Neural progenitor cell (in vitro differentiated cells): Measurements from ENCODE around the gene SAMD11. TPM values are rescaled to one million over a fixed set of nuclear protein-coding genes. Genes with fewer than 3 reads are reported as not detected.

ENCODE experiments used
- DNase-seq: peaks from one replicate; pipeline ENCODE4 v3.0.0-alpha.2; 2016; ENCODE audit warnings: low spot score
- H2AFZ ChIP-seq: fragments of 200-600 bp; sonication (generic); replicated peaks from 2 replicates; pipeline ENCODE4 v1.6.1; 2016; ENCODE audit warnings: antibody characterized with exemption
- H3F3A ChIP-seq: fragments of 200-600 bp; sonication (generic); 2 replicates; pipeline ENCODE4 v1.6.1; 2016; ENCODE audit warnings: antibody characterized with exemption, low read depth
- H3K27ac ChIP-seq: fragments of 200-600 bp; sonication (generic); 2 replicates; pipeline ENCODE4 v1.5.1; 2016; ENCODE audit warnings: mild to moderate bottlenecking
- H3K27me3 ChIP-seq: fragments of 200-600 bp; sonication (generic); 2 replicates; pipeline ENCODE4 v1.6.1; 2016; ENCODE audit warnings: mild to moderate bottlenecking, moderate library complexity
- H3K36me3 ChIP-seq: fragments of 200-600 bp; sonication (generic); 2 replicates; pipeline ENCODE4 v1.5.1; 2016
- H3K4me1 ChIP-seq: fragments of 200-600 bp; sonication (generic); 2 replicates; pipeline ENCODE4 v1.6.1; 2016; ENCODE audit warnings: mixed run types
- H3K4me2 ChIP-seq: fragments of 200-600 bp; sonication (generic); 2 replicates; pipeline ENCODE4 v1.6.1; 2016
- H3K4me3 ChIP-seq: fragments of 200-600 bp; sonication (generic); 2 replicates; pipeline ENCODE4 v1.5.1; 2016
- H3K79me2 ChIP-seq: fragments of 200-600 bp; sonication (generic); 2 replicates; pipeline ENCODE4 v1.6.1; 2016; ENCODE audit warnings: low read depth
- H3K9ac ChIP-seq: fragments of 200-600 bp; sonication (generic); 2 replicates; pipeline ENCODE4 v1.6.1; 2016
- H3K9me3 ChIP-seq: fragments of 200-600 bp; sonication (generic); 2 replicates; pipeline ENCODE4 v1.5.1; 2016; ENCODE audit warnings: low read depth
- H4K20me1 ChIP-seq: fragments of 200-600 bp; sonication (generic); 2 replicates; pipeline ENCODE4 v1.6.1; 2016; ENCODE audit warnings: low read depth
- H3K27ac Mint-ChIP-seq: 3 replicates; pipeline ENCODE4 v1.8.0; 2021; ENCODE audit warnings: mixed read lengths
- H3K27me3 Mint-ChIP-seq: 2 replicates; pipeline ENCODE4 v1.8.0; 2022; ENCODE audit warnings: low read depth, mild to moderate bottlenecking, inconsistent platforms, moderate library complexity, mixed read lengths; ENCODE audit not compliant: insufficient read depth
- H3K36me3 Mint-ChIP-seq: 3 replicates; pipeline ENCODE4 v1.8.0; 2021; ENCODE audit warnings: mixed read lengths
- H3K4me1 Mint-ChIP-seq: 3 replicates; pipeline ENCODE4 v1.8.0; 2021; ENCODE audit warnings: mixed read lengths
- H3K4me3 Mint-ChIP-seq: 3 replicates; pipeline ENCODE4 v1.8.0; 2021; ENCODE audit warnings: mild to moderate bottlenecking, moderate library complexity, mixed read lengths
- H3K9me3 Mint-ChIP-seq: 3 replicates; pipeline ENCODE4 v1.8.0; 2020; ENCODE audit warnings: mixed read lengths
- EZH2 ChIP-seq: fragments of 200-600 bp; sonication (generic); IDR thresholded peaks from 2 replicates; pipeline ENCODE4 v1.6.1; 2017; ENCODE audit warnings: antibody characterized with exemption, mild to moderate bottlenecking, moderate library complexity
- EZH2phosphoT487 ChIP-seq: fragments of 200-600 bp; sonication (generic); IDR thresholded peaks from 2 replicates; pipeline ENCODE4 v1.6.1; 2017; ENCODE audit warnings: antibody characterized with exemption
- total RNA-seq: library from RNA; depleted of rRNA; stranded (reverse); fragments of >200 nt; gene quantifications from 2 replicates; pipeline ENCODE4 v1.2.3, GENCODE V29; 2015; ENCODE audit warnings: low replicate concordance
- TF ChIP-seq, protein P1 (sequence below): fragments of 200-600 bp; sonication (generic); IDR thresholded peaks from 2 replicates; pipeline ENCODE4 v1.5.1; 2017; ENCODE audit warnings: antibody characterized with exemption, mild to moderate bottlenecking

Gene SAMD11
- total RNA-seq, 1 donor from 2014 or later: not detected

GRCh38 chr1:931380-932172 is 7.9 kb downstream of the SAMD11 start:
- no peak overlapping the region for H3K4me2 ChIP-seq
- Mint-ChIP-seq H3K9me3 (no peaks in the 10 kb centered on the region), H3K36me3 (no peaks in the 10 kb centered on the region), H3K4me1 (peaks cover 21% of the 10 kb centered on the region), H3K27me3 (peaks cover 51% of the 10 kb centered on the region), H3K27ac (no peak overlapping the region), H3K4me3 (peak overlapping the region; percentile 12)
- DNase-seq: no peak
- peaks cover 12% of the 10 kb centered on the region for H3K4me1 ChIP-seq
- peaks cover 9% of the 10 kb centered on the region for H3F3A ChIP-seq
- peaks cover 93% of the 10 kb centered on the region for H3K27me3 ChIP-seq
- H3K9me3 ChIP-seq: no peaks in the 10 kb centered on the region
- H4K20me1 ChIP-seq: peaks cover 55% of the 10 kb centered on the region
- no peaks in the 10 kb centered on the region for H3K79me2 ChIP-seq
- no peak overlapping the region for H2AFZ ChIP-seq
- H3K9ac ChIP-seq: no peak overlapping the region
- peak; percentile 30 for TF ChIP-seq EZH2
- TF ChIP-seq, protein P1, sequence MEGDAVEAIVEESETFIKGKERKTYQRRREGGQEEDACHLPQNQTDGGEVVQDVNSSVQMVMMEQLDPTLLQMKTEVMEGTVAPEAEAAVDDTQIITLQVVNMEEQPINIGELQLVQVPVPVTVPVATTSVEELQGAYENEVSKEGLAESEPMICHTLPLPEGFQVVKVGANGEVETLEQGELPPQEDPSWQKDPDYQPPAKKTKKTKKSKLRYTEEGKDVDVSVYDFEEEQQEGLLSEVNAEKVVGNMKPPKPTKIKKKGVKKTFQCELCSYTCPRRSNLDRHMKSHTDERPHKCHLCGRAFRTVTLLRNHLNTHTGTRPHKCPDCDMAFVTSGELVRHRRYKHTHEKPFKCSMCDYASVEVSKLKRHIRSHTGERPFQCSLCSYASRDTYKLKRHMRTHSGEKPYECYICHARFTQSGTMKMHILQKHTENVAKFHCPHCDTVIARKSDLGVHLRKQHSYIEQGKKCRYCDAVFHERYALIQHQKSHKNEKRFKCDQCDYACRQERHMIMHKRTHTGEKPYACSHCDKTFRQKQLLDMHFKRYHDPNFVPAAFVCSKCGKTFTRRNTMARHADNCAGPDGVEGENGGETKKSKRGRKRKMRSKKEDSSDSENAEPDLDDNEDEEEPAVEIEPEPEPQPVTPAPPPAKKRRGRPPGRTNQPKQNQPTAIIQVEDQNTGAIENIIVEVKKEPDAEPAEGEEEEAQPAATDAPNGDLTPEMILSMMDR: no peak
- no peaks in the 10 kb centered on the region for H3K36me3 ChIP-seq
- no peak overlapping the region for H3K27ac ChIP-seq
- no peak overlapping the region for H3K4me3 ChIP-seq

GRCh38 chr1:932173-932510 is 8.4 kb downstream of the SAMD11 start:
- no peak for DNase-seq
- peaks cover 93% of the 10 kb centered on the region for H3K27me3 ChIP-seq

DNA sequence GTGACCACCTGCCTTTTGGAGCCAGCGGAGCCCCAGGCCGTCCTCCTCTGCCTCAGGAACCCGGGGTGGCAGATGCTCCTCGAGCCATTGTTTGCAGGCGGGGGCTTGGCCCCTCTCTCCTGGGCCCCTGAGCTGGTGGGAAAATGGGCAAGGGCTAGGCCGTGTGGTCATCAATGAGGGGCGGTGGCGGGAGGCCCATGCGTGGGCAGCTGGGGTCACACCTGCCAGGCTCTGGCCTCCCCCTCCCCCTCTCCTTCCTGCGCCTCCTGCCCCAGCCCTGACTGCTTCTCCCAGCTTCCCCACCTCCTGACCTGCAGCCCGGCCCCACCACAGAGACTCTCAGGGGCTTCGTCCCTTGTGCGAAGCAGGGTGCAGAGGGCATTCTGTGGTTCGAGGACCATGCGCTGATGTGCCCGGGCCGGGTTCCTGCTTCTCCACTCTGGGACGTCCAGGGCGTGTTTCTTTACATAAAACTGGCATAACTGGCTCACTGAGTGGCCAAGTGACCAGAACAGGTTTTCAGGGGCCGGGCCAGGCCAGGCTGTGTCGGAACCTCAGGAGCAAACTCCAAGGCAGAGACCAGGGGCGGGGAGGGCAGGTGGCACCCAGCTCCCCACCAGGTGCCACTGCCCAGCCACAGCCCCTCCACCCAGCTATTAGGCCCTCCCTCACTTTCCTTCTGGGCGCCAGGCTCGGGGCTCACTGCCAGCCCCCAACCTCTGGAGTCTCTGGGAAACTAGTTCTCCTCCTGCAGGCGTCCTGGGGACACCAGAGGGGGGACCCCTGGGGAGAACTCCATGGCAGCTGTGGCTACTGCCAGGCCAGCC is 9.3 kb downstream of the SAMD11 start:
- TF ChIP-seq, protein P1: no peak
- TF ChIP-seq EZH2 (no peak), EZH2phosphoT487 (no peak)
- H3K4me1 Mint-ChIP-seq: peaks cover 25% of the 10 kb centered on the region
- peak overlapping the region; percentile 52 for H3K4me3 Mint-ChIP-seq
- DNase-seq: no peak
- no peak overlapping the region for H3K27ac Mint-ChIP-seq
- no peak overlapping the region for H3K9ac ChIP-seq
- peaks cover 9% of the 10 kb centered on the region for H3F3A ChIP-seq
- peaks cover 93% of the 10 kb centered on the region for H3K27me3 ChIP-seq
- no peaks in the 10 kb centered on the region for H3K36me3 Mint-ChIP-seq
- H3K9me3 ChIP-seq: no peaks in the 10 kb centered on the region
- no peaks in the 10 kb centered on the region for H3K79me2 ChIP-seq
- H3K27me3 Mint-ChIP-seq: peaks cover 43% of the 10 kb centered on the region
- H3K4me1 ChIP-seq: peaks cover 12% of the 10 kb centered on the region
- H3K4me2 ChIP-seq: no peak overlapping the region
- no peaks in the 10 kb centered on the region for H3K36me3 ChIP-seq
- no peak overlapping the region for H2AFZ ChIP-seq
- peaks cover 54% of the 10 kb centered on the region for H4K20me1 ChIP-seq
- H3K9me3 Mint-ChIP-seq: peaks cover 2% of the 10 kb centered on the region
- H3K27ac ChIP-seq: no peak overlapping the region
- H3K4me3 ChIP-seq: no peak overlapping the region

More at GRCh38 chr1:932173-932510, 8.4 kb downstream of the SAMD11 start:
- no peak overlapping the region for H2AFZ ChIP-seq
- peaks cover 54% of the 10 kb centered on the region for H4K20me1 ChIP-seq
- no peaks in the 10 kb centered on the region for H3K79me2 ChIP-seq
- peaks cover 9% of the 10 kb centered on the region for H3F3A ChIP-seq
- no peaks in the 10 kb centered on the region for H3K36me3 ChIP-seq
- no peak overlapping the region for H3K4me3 Mint-ChIP-seq
- H3K36me3 Mint-ChIP-seq: no peaks in the 10 kb centered on the region
- no peak overlapping the region for H3K27ac Mint-ChIP-seq
- no peaks in the 10 kb centered on the region for H3K9me3 ChIP-seq
- H3K4me2 ChIP-seq: no peak overlapping the region
- peaks cover 46% of the 10 kb centered on the region for H3K27me3 Mint-ChIP-seq
- H3K4me1 ChIP-seq: peaks cover 12% of the 10 kb centered on the region
- H3K4me3 ChIP-seq: no peak overlapping the region
- no peak overlapping the region for H3K27ac ChIP-seq
- H3K9me3 Mint-ChIP-seq: no peaks in the 10 kb centered on the region
- peaks cover 21% of the 10 kb centered on the region for H3K4me1 Mint-ChIP-seq
- TF ChIP-seq EZH2: no peak
- TF ChIP-seq, protein P1: no peak
- TF ChIP-seq EZH2phosphoT487: no peak
- H3K9ac ChIP-seq: no peak overlapping the region
